Kasumi-1 (cell line): Measurements from ENCODE around the gene DSCAM.

Experiments
- DNase-seq, 2 experiments: peaks; one replicate each; lab custom pipeline; 2025; lab: John Stamatoyannopoulos, UW

Gene DSCAM

DNA sequence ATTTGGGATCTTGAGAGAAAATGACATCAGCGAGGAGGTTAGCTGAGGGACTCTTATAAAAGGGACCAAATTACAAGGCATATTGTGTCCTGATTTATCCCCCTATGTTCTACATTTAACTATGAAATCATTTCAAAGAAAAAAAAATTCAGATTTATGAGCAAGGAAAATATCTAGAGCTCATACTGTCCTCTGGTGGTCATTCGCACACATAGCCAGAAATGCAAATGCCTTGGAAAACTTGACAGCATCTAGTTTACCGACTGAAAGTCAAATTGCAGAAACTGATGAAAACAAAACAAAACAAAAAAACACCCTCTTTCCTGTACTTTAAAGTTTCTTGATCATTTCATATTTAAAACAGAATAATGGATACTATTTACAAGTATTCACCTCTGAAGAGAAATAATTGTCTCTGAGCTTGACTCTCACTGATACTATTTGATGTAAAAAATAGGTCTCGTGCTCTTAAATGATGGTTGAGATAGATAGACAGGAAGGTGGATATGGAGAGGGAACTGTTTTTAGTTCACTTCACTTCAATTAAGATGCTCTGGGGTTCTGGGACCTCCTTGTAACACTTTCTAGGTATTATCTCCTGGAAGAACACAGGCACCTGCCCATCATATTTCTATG is 725.9 kb downstream of the DSCAM start:
- DNase-seq: peak; percentile 42 to 43

DNA sequence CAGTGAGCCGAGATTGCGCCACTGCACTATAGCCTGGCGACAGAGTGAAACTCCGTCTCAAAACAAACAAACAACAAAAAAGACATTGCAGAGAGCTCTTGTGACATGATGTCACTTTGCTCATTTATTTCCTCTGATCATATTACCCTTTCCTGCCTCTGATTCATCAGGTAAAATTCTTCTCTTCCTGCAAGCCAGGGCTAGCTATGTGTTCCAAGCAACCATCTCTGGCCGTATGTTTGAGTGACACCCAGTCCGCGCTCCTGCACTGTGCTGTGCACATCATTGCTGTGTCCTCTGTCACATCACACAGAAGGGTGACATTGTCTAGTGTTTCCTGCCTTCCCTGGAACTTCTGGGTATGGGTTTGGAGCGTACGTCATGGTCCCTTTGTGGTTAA is 728.4 kb downstream of the DSCAM start:
- DNase-seq: no peak

DNA sequence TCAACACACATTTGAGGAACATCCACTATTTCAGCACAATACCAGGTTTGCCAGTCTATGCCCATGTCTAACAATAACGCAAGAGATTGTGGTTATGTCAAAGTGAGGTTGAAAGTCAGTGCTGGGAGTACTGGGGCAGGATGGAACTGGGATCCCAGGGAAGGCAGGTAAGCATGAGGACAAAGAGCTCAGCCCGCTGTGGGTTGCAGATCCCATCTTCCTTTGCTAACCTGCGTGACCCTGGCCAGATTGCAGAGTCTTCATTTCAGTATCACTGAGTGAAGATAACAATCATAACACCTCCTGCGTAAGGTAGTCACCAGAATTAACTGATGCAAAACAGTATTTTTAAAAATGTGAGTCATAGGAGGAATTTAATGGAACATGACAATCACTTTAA is 729.7 kb downstream of the DSCAM start:
- DNase-seq: no peak

DNA sequence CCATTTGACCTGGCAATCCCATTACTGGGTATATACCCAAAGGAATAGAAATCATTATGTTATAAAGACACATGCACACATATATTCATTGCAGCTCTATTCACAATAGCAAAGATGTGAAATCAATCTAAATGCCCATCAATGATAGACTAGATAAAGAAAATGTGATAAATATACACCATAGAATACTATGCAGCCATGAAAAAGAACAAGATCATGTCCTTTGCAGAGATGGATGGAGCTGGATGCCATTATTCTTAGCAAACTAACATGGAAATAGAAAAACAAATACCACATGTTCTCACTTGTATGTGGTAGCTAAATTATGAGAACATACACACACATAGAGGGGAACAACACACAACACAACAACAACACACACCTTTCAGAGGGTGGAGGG is 731.2 kb downstream of the DSCAM start:
- no peak for DNase-seq

DNA sequence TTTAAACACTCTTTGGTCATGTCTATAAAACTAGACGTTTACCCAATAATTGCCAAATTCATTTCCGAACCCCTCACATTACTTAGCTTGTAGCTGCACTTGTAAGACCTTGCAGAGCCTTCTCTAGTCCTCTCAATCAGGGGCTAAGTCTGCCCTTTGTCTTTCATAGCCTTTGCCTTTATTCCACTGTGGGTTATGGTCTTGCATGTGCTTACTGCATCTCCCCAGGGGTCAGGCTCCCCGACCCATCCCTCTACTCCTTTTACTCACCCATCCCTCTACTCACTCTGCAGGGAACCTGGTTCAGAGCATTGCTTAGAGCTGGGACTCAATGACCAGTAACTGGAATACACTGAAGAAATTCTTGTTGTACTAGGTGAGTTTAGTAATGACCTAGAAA is 744.3 kb downstream of the DSCAM start:
- DNase-seq: no peak

DNA sequence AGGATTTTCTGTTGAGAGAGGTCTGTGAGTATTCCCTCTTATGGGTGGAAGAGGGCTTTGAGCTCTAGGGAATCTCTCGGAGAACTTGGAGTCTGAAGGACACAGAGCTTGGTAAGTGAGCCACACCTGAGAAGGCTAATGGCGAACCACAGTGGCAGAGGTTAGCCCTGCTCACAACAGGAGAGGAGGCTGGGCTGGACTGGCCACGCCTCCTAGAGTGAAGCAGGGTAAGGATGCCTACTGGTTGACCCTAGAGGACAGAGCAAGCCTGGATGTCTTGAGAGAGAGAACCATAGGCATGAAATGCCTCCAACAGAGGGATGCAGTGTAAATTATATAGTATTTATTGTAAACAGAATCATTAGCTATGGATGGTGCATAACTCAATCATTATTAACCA is 747.1 kb downstream of the DSCAM start:
- DNase-seq: no peak

DNA sequence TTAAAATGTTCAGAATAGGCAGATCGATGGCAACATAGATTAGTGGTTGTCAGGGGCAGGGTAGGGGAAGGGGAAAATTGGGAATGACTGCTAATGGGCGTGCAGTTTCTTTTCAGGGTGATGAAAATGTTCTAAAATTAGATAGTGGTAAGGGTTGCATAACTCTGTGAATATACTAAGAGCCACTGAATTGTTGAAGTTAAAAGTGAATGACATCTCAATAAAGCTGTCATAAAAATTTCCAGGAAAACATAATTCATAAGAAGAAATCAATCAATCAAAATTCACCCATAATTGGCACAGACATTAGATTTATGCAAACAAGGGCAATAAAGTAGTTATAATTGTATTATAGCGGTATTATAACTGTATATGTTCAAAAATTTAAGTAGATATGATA is 751.5 kb downstream of the DSCAM start:
- DNase-seq: no peak

DNA sequence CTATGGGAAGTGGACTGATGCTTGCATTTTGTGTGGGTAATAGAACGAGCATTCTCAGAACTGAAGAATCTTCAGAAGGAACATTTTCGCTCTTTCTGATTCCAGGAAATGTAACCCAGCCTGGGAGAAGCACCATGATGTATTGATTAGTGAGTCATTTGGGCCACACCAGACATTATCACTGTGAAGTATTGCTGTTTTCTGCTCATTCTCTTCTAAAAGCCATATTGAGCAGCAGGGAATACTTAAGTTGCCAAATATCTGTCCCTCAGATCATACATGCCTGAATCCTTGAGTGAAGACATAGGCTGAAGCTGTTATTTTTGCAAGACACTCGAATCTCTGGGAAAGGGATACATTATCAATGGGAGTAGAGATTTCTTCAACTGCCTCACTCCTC is 766.6 kb downstream of the DSCAM start:
- no peak for DNase-seq

DNA sequence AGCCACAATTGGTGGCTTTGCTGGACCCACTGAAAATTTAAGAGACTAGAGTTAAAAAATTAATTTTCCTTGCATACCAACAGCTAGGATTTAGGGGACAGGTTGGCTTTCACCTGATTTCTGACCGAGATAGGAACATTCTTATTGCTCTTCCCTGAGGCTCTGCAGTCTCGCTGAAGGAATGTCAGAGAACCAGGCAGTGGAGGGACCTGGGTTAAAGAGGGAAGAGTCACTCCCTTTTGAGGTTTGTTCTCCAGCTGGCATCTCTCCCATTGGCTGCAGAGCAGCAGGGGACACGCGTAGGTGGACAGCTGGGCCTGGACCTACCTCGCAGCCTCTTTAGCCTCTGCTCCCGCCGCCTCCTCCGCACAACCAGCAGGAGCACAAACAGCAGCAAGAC is 772.2 kb downstream of the DSCAM start:
- no peak for DNase-seq

DNA sequence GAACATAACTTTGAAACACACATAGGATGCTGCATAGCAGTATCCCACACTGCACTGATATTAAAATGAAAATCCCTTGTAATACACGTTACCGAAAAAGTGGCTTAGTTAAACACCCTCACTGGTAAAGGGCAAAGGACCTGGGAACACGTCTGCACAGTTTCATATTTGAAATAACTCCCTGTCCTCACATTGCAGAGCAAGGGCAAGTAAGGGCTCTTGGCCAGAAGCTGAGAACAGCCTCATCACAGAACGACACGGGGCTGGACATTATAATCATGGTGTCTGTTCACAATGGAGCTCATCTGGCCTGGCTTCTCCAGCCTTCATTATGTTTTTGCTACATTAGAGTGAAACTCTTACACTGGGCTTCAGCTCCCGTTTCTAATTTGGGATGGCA is 772.8 kb downstream of the DSCAM start:
- DNase-seq: no peak

DNA sequence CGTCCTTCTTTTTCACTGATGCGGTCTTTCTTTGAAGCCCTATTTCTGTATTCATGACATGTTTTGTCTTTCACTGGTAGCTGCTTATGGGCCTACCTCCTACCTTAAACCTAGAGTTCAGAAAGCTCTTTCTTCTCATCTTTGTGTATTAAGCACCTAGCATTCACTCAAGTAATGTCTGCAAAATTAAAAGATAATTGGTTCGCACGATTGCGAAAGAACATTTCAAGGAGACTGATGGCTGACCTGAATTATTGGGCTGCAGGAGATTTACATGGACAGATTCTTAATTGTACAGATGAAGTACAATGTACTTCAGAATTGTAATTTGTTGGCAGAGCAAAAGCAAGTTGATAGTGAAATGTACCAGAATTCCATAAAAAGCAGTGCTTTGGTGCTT is 773.3 kb downstream of the DSCAM start:
- DNase-seq: no peak

DNA sequence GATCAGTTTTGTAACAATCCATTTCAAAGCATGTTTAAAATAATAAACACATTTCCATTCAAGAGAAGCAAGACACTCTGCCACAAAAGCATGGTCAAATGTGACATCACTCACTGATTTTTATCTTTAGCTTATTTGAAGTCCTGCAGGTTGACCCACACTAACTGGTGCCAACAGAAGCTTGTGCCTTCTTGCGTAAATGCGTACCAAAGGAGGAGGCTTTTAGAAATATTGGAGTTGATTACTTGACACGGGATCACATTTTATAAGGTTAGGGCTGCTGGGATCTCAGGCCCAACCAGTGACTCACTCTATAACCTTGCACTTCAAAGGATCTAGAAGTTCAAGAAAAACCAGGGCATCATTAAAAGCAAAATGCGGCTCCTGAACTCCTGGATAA is 776.1 kb downstream of the DSCAM start:
- no peak for DNase-seq

DNA sequence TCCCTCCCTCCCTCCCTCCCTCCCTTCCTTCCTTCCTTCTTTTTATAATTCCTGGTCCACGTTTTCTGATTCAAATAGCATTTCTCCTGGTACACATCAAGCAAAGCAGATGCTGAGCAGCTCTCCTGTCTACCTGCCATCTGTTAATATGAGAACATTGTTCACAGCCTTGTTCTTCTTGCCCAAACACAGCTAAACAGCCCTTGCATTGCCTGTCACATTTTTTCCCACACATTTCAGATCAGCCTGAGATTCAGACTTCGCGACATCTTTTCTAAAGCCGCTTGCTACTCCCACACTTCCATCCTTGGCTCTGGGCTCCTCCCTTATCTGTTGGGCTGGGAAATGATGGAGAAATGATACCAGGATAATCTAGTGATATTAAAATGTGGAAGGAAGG is 779.2 kb downstream of the DSCAM start:
- DNase-seq: no peak

DNA sequence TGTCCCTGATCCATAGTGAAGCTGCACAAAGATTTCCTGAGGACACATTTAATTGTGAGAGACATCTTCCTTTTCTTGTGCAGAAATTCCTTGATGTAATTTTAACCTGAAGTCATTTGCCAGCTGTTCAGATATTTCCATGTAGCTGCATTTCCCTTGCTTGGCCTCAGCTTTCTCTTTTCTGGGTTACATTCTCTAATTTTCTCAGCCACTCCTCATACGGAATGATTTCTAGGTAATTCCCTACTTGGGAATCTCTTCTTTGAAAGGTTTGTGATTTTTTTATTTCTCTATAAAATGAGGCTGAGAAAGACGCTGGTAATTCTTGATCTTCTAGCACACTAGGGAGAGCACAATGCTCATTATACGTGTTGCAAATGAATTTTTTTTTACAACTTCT is 780.7 kb downstream of the DSCAM start:
- DNase-seq: no peak

DNA sequence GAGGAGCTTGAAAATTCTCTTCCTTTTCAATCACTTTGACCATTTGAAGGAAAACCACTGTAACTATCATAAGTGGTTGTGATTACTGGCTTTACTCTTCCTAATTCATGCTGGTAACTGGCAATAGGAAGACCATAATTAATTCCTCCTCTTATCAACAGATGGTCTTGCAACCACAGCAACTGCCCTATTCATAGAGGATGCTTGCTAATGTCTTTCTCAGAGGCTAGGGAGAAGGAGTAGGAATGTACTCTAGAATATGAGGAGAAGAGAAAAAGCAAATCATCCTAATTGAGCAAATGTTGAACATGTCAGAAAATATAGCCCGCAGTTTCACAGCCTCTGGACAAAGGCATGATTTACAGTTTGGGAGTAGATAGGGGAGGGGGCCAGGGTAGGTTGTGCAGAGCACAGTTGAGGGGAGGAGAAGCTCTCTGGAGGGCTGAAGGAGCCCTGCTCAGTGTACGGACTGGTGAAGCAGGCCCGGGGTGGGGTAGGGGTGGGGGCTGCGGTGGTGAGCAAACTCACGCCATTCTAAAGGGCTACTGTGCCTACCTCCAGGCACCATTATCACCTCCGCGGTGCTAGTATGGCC is 786.8 kb downstream of the DSCAM start:
- no peak for DNase-seq

DNA sequence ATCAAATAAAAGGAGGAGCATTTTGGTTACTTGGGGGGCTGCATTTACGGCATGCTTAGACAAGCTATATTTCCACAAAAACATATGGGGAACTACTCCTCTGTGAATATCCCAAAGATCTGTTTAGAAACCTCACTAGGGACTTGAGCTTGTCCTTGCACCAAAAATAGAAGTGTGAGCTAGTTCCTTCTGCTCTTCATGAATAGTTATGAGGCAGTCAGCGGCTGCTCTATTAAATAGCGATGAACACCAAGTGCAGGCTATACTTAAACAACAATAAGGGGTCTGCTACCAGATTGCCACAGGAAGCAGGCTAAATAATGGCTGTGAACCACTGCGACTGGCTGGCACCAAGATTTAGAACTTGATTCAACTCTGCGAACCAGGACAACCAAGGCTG is 789.6 kb downstream of the DSCAM start:
- DNase-seq: no peak

DNA sequence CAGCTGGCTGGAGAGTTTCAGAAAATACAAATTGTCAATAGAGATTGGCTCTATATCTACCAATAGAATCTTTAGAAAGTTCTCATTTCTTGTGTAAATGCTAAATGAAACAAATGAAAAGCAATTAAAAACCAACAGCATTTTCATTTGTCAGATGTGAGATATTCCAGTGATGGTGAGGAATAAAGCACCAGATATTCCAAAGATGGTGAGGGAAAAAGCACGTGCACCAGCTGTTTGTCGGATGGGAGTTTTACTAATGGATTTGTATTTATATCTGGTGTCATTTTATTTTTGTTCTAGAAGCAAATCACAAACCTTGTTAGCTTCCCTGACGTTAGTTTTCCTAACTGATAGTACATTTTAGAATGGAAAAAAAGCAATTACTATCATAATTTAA is 790.9 kb downstream of the DSCAM start:
- no peak for DNase-seq

DNA sequence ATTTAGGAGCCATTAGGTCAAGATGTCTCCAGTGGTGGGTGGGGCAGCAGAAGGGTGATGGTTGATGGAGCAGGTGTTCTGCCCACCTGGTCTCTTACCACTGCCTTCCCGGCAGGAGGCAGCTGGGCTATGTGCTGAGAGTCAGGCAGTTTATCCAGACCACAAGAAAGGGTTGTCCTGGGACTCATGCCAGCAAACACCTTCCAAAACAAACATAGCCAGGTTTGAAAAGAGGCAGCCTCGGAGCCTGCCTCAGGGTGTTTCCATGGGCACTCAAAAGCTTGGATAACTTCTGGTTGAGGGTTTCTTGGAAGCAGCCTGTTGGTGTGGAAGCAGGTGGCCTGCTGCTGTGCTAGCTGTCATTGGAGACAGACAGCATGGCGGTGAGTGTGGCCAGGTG is 792.6 kb downstream of the DSCAM start:
- DNase-seq: no peak

DNA sequence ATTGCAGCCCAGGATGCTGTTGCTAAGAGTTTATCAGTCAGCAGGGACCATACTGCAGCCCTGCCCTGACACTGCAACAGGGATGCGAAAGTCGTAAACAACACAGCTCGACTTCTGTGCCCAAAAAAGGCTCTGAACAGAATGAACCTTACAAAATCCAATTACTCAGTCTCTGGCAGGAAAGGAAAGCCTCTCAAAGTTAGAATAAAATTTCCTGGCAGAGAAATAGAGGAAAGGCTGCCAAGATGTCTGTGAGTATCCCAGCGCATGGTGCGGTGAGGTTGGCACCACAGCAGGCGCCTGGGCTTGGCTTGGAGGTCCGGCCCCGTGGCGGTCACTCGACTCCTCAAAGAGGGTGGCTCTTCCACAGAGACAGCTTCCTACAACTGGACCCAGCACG is 794.0 kb downstream of the DSCAM start:
- DNase-seq: no peak

DNA sequence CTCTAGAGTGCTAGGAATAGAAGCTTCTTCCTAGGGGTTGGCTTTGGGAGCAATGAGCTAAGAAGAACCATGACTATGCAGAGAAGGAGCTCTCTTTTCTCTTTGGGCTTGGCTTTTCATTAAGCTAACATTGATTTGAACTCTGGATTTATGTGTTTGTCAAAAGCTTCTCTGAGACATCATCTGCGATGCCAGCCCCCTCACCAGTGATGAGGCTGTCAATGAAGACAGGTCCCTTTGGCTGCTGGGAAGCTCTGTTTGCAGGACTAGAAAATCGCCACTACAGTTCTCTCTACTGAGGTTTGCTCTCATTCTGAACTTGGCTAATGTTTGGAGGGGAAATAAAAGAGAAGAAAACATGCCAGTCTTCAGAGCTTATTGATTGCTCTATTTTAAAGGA is 794.7 kb downstream of the DSCAM start:
- DNase-seq: no peak

DNA sequence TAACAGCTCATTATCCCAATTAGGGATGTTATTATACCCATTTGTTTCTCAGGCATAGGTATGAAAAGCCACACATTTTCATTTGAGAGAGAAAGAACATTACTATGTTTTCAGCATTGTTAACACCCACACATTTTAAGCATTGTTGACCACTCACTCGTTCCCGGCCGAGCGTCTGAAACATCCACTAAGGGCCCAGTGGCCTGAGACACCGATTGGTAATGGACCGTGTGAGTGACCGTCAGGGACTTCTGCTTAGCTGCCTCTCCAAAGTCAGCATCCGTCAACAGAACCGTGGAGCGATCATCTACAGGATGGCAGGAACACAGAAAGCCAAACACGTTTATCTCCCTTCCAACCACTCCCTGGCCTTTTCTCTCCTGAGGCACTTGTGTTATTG is 795.2 kb downstream of the DSCAM start:
- DNase-seq: no peak

DNA sequence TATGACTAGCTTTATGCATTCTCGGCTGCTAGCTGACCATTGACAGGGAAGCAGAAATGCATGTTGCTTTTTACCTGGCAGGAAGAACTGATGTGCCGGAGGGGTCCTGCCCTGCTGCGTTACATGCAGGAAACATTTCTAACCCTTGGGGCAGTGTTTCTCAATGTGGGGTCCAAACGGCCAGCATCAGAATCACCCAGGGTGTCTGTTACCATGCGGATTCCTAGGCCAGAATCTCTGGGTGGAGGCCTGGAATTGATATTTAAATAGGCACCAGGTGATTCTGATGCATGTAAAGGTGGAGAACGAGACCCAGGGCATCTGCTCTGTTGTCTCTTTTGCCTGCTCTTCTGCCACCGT is 797.0 kb downstream of the DSCAM start:
- DNase-seq: no peak

DNA sequence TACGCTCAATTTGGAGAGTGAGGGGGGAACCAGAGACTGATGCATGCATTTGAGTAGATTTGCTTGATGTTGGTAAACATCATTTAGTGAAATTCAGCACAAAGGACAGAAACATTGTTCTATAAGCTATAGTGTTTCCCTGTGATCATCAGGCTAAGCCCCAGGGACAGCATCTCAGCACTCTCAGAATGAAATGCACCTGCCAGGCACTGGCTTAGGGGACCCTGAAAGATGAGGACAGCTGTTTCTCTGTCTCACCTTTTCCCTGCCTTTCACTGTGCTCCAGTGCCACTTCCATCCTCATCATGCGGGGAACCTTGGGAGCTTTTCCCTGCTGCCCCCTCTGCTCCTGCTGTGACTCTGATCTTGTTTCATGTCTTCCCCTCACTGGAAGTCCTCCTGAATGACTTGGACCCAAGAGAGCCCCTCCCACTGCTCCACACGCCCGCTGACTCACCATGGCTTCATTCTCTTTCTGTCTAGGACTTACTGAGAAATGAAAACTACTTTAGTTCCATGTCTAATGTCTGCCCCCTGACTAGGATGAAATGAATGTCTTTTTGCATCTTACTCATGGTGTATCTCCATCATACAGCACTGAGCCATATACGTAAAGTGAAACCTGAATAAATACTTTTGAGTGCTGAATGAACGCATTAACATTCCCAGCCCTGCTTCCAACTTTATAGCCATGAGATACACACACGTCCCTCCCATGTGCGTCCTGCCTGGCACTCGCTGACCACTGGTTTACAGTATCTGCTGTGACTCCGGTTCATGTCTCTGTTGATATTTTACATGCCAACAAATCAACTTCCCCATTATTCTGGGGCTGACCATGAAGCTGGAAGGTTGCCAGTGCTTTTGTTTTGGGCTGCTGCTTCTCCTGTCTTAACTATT is 797.7 kb downstream of the DSCAM start:
- DNase-seq: no peak
